Measurements from ENCODE around the gene DTX3.
"Not testable (repeated sequence)": the region's sequence is repeated elsewhere in the genome, so short reads cannot be mapped to it uniquely, and the experiment has no call there.

Gene DTX3

DNA sequence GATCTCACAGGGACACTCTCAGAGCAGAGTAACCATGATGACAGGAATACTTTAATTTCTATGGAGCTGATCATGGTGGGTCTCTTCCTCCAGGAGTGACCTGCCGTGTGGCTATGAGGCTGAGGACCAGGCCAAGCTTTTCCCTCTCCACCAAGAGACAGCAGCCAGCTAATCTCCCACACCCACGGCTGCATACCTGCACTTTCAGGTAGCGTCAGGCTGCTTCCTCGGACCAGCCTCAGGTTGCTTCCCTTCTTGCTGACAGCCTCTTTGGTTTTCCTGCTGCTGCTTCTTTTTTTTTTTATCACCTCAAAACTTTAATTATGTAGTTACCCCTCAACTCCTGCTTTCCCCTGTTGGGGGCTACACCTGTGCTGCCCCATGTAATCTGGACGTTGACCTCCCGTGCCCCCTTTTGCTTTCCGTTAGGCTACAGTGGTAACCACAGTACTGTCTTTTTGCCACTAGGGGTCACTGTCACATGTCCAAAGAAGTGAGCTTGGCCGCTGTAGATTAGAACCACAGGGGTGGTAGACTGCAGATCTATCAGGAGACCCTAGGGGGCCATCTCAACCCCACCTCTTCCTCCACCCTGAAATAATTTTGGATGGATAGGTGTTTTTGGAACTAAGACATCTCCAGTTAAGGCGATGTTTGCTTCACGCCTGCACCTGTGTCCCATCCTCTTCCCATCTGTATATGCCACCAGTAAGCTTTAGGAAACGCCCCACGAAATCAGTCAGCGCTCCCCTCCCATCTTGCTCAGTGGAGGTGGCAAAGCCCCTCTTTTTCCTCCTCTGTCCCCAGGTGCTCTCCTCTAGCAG, 21.4 kb upstream of the DTX3 start:
- peak; percentile 94 for DNase-seq (ENCODE audit: low spot score)

DNA sequence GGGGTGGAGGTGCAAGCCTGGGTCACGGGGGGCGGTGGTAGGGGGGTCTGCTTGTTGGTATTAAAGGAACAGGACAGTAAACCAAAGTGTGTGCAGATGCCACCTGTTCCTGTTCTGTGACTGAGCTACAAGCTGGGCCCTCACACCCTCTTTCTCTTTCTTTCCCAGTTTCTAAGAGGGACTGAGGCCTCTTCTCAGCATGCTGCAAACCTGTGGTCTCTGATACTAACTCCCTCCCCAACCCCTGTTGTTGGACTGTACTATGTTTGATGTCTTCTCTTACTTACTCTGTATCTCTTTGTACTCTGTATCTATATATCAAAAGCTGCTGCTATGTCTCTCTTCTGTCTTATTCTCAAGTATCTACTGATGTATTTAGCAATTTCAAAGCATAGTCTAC, 20.6 kb upstream of the DTX3 start:
- no peak for DNase-seq (ENCODE audit: low spot score)

DNA sequence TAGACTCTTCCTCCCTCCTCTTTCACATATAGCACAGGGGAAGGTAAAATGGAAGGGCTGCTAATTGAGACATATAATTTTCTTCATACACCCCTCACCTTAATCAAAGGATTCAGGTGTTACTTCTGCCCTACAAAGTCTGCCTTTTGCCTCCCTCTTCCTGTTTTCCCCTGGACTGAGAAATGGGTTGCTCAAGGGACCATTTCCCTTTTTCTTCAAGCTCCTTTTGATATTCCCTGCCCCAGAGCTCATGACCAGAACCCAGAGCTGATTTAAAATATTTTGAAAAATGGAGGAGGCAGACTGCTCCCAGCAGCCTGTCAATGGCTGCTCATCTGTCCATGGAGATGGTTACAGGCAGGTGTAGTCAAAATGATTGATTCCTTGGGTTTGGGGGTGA, 19.9 kb upstream of the DTX3 start:
- no peak for DNase-seq (ENCODE audit: low spot score)

DNA sequence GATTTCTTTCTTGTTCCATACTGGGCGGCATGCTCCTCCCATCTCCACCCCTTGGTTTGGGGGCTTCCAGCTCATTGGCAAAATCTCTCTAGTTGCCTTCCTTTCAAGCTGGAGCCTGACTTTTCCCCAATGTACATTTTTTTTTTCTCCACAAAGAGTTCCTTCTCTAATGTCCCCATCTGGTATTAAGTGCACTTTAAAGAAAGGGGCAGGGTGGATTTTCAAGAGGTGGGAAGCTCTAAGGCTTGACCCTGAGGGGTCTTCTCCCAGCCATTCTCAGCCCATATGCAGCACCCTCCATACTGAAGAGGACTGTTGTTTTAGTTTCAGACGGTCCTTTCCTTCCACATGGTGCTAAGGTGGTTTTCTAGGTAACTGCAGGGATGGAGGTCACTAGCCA, 19.5 kb upstream of the DTX3 start:
- no peak for DNase-seq (ENCODE audit: low spot score)

DNA sequence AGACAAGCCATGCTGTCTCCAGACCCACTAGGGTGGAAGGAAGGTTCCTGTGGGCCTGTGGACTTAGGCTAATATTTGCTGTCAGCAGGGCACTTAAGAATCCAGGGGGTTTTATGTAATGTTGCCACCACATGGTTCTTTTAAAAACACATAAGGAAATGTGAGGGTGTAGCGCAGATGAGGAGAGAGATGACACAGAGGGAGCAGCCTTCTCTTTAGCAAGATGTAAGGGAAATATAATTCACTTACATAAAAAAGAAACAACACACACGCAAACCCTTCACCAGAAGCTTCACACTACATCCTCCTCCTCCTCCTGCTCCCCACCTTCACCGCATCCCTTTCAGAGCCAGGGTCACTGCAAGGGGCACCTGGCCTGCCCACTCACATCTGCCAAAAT, 18.5 kb upstream of the DTX3 start:
- DNase-seq (ENCODE audit: low spot score) = no peak

DNA sequence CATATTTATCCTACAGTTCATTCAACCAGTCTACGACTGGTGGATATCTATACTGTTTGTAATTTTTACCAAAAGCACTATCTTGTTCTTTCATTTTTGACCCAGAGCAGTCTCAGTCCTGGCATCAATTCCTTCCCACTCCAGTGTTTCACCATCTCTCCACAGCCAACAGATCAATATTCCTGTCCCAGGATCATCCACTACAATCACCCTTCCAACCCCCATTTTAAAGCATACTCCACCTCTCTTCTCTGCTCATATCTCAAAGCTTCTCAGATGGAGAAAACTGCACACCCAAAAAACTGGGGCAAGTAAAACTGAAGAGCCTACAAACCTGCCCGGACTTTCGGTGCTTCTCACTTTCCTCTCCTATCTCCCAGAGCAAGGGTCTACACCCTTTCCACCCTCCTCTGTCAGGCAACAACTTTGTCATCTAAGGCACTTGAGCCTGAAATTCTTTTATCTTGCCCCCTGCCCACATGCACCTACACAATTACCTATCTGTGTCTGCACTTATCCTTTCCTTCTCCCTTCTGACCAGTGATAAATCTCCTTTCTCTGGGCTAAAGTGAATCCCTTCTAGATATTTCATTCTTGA, 17.7 kb upstream of the DTX3 start:
- no peak for DNase-seq (ENCODE audit: low spot score)

DNA sequence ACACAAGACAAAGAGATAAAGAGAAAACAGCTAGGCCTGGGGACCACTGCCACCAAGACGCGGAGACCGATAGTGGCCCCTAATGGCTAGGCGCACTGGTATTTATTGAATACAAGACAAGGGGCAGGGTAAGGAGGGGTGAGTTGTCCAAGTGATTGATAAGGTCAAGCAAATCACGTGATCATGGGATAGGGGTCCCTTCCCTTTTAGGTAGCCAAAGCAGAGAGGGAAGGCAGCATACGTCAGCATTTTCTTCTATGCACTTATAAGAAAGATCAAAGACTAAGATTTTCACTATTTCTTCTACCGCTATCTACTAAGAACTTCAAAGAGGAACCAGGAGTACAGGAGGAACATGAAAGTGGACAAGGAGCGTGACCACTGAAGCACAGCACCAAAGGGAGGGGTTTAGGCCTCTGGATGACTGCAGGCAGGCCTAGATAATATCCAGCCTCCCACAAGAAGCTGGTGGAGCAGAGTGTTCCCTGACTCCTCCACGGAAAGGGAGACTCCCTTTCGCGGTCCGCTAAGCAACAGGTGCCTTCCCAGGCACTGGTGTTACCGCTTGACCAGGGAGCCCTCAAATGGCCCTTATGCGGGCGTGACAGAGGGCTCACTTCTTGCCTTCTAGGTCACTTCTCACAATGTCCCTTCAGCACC, 15.5 kb upstream of the DTX3 start:
- DNase-seq (ENCODE audit: low spot score) = not testable (repeated sequence)

DNA sequence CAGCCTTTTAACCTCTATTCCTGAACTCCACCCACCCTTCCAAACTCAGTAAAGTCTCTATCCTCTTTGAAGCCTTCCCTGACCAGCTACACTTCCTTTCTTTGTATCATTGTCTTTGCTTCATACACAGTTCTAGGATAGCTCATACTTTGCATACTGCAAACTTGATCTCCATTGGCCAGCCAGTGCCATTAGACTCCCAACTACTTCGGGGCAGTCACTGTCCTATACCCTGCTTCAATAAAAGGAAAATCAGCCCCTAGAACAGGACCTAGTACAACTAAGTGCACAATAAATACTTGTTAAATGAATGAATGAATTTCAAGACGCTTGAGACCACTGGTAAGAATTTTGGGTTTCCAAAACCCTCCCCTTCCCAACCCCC, 14.2 kb upstream of the DTX3 start:
- DNase-seq (ENCODE audit: low spot score) = no peak

DNA sequence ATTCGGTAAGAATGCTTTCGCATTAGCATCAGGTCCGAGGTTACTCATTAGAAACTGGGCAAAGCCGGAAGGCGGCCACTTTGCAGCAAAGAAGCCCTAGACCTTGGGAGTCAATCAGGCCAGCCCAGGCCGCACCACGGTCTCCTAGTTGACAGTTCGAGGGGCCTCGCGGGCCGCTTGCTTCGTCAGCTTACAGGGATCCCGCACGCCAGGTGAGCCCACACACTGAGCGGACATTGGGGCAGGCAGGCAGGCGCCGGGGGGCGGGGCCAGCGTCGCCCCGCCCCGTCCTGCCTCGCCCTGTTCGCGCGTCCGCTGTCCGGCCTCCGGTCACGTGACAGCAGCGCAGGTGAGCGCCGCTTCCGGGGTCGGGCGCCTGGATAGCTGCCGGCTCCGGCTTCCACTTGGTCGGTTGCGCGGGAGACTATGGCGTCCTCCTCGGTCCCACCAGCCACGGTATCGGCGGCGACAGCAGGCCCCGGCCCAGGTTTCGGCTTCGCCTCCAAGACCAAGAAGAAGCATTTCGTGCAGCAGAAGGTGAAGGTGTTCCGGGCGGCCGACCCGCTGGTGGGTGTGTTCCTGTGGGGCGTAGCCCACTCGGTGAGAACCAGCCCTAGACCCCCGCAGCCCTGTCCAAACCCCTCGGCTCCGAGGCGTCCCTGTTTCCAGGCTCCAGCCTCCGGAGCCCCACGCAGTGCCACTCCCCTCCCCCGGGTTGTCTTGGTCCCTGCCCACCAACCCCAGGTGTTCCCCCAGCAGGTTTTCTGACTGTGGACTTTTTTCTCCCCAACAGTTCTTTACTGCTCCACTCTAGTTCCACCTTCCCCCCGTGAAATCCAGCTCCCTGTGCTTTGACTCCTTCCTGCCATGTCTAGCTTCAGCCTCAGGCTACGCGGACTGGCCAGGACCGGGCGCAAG, 13.5 kb upstream of the DTX3 start, which contains the start of gene PIP4K2C:
Gene PIP4K2C, plus strand, starts transcription at position 329 of the 918 bp plus-strand sequence. Its CDS starts 98 bp downstream, at position 427.
- peak; percentile 99 for DNase-seq (ENCODE audit: low spot score)

DNA sequence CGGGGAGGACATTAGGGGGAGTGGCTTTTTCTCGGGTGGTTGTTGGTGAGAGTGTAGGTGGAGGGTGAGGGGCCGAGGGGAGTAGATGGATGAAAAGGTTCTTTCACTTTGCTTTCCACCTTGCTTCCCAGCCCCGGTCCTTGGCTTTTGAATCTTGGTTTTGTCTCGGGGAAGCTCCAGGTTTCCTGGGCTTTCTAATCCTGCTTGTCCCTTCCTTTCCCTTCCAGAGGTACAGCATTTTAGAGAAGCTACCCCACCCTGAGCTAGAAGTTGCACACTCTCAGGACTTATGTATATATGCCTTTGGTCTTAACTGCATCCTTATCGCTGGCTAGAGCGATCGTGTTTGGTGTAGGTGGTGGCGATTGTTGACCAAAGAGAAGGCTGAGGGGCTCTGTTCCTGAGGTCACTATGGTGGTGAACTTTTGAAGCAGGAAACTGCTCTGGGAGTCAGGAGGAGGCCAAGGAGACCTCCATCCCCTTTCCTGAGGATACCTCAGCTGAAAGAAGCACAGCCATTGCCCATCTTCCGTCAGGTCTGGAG, 12.8 kb upstream of the DTX3 start:
- peak; percentile 42 for DNase-seq (ENCODE audit: low spot score)

DNA sequence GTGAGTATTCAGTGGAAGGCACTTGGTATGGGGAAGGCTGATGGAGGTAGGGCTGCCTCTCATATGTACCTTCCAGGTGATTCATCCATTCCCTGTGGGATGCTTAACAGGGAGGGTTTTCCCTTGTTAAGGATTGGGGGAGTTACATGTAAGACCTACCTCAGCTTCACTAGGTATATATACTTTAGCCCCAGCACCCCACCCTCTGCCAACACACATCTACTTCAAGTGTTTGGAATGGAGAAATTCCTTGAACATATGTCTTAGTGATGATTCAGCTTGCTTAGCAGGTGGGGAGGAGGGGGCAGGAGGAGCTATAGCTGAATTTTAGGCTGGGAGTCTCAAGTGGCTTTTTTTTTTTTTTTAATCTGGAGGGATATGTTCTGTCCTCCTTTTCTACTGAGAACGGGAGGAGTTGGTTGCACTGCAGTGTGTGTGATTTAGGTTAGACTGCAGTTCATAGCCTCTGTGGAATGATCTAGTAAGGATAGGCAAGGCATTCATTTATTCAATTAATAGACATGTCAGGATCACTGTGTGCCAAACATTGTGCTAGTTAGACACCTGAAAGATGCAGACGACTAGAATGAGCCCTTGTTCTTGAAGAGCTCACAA, 12.0 kb upstream of the DTX3 start:
- no peak for DNase-seq (ENCODE audit: low spot score)

DNA sequence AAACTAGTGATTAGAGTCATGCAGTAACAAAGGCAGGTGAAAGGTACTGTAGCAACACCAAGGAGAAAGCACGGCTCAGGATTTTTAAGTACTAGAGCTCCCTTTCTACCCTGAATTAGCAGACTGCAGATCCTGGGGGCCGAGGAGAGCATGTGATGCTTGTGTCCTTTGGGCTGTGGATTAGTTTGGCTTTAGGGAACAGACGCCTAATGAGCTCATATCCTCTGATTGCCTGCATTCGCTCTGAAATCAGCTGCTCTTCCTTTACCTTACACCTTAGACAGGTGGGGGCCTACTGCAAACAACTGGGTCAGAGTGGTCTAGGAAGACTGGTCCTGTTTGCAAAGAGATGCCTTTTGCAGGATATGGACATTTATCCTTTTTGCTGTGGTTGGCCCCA, 11.4 kb upstream of the DTX3 start:
- DNase-seq (ENCODE audit: low spot score) = no peak

DNA sequence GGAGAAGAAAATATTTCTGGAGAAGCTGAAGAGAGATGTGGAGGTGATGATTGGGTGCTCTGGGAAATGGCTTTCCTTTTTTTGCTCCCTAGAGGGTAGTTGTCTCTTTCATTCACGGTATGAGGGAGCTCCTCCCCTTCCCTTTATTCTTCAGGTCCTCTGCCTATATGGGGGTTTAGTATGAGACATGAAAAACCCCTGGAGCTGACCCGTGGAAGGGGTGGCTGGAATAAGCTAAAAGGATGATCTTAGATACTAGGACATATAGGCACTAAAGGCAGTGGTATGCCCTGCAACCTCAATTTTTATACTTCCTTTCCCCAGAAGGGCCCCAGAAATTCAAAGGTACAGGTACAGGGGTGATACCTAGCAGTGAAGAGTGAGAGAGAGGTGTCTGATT, 4.2 kb upstream of the DTX3 start:
- no peak for DNase-seq (ENCODE audit: low spot score)

DNA sequence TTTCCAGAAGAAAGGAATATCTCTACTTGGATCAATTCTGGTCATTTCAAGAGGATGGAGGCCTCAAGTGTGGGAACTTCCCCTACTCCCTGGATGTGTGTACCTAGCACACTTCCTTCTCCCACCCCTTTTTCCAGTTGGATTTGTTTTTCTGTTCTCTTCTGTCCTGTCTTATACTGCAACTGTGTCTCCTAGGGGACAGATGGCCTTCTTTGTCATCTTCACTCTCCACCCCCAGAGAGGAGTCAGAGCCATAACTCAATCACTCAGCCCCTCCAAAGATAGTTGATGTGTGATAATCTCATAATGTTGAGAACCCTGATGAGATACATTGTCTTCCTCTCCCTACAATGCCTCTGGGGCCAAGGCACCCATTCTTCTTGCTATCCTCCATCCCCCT, 2.1 kb upstream of the DTX3 start:
- no peak for DNase-seq (ENCODE audit: low spot score)

DNA sequence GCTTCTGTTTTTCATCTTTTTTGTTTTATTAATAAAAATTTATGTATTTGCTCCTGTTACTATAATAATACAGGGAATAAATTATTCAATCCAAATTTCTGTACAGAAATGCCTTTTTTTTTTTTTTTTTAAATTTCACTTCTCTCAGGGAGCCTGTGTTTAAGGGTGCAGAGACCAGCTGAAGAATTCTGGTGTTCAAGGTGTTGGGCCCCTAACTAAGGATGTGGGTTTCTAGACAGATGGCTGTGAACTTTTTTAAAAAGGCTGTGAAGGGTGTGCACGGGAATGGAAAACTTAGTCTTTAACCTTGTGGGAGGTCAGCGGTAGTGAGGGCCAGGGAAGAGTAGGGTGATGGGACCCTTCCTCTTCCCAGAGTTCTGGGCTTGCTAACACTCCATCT, 1.3 kb upstream of the DTX3 start:
- DNase-seq (ENCODE audit: low spot score) = no peak

DNA sequence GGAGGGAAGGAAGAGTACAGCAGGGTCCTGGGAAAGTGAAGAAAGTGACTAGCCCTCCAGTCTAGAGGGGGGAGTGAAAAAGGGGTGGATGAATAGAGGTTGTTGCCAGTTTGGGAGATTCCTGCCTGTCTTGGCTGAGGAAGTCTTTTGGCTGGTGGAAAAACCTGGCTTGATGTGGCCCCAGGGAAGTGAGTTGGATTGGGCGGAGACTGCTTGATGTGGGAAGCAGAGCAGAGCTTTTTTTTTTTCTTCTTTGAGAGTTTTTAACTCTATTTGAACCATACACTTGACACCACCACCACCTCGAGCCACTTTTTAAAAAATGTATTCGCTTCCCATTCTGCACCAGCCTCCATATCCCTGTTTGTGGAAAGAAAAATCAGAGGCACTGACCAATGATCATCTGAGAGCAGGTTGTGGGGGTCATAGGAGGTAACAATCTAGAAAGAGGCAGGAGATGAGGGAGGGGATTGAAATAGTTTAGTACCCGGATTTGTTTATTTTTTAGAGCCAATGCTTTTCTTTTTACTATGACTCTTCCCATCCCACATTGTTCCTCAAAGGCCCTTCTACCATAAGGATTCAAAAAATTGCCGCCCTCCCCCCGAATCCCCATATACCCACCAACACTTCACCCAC, 690 bp upstream of the DTX3 start:
- DNase-seq (ENCODE audit: low spot score) = peak; percentile 63

DNA sequence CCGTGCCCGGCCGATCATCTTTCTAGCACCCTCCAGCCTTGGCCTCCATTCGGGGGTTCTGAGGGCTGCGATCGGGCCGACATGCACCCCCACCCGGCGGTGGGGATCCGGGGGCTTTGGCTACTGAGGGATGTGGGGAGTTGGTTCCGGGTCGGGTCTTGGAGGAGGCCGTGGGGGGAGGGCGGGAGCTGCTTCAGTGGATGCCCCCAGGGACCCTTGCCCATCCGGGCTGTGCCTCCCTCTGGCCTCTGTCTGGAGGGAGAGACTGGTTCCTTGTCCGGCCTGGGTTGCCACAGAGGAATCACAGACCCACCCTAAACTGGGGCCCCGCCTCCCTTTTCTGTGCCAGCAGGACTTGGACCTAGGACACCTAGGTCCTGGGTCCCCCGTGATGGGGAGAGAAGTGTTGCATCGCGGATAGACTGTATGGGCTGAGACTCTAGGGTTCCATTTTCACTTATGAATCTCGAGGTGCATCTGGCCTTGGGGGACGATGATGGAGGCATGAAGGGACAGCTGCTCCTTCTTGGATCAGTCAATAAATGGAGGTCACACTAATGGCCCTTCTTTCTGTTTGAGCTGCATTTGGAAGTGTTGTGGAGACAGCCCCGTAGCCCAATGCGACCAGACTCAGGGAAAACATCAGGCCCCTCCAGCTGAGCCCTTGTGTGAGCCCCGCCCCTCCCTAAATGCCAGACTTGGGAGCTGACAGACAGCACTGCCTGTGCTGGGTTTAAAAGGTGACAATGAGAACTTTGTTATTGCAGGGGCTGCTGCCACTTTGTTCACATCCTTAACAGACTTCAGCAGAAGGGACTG, 577 bp downstream of the DTX3 start:
- peak; percentile 35 for DNase-seq (ENCODE audit: low spot score)

DNA sequence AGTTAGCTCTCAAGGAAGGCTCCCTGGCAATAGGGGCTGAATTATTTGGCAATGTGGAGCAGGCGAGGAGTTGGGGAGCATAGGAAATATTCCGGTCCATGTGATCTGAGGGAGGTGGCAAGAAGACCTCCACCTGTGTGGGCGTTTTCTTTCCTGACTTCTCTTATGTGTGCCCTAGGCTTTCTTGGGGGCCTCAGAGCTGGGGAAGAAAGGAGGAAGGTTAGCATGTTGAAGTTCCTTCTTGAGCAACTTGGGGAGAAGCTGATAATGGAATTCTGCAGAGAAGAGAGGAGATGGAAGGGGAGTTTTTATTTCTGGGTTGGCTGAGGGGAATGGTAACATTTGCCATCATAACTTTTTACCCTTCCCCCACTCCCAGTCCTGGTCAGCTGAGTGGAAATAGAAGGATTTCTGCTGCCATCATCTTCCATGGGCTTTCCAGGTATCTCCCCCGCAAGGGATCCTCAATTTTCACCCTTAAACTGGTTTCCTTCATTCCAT, 1.2 kb downstream of the DTX3 start:
- no peak for DNase-seq (ENCODE audit: low spot score)

DNA sequence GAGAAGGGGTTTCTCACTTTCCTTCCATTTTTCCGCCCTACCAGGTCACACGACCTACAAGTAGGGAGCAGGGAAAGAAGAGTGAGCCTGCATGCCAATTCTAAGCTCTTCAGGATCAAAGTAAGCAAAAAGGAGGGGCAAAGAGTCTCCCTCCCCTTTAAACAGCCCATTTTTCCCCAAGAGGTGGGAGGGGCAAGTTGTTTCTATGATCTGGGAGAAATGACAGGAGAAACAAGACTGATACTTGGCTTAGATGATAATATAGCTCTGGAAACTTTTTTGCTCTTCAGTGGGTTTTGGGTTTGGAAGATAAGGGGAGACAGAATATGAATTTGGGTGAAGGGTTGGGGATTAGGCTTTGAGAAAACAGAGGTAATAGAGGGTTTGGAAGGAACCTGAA, 1.8 kb downstream of the DTX3 start:
- no peak for DNase-seq (ENCODE audit: low spot score)

DNA sequence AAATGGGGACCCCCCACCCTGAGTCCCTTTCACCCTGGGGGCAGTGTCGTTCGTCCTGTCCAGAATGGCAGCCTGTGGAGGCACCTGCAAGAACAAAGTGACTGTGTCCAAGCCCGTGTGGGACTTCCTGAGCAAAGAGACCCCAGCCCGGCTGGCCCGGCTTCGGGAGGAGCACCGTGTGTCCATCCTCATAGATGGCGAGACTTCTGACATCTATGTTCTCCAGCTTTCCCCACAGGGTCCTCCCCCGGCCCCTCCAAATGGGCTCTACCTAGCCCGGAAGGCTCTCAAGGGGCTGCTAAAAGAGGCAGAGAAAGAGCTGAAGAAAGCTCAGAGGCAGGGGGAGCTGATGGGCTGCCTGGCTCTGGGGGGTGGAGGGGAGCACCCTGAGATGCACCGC, 2.2 kb downstream of the DTX3 start:
- DNase-seq (ENCODE audit: low spot score) = no peak
